ENCODE results near the gene ZNF57. TPM values are rescaled to one million over a fixed set of nuclear protein-coding genes. Genes with fewer than 3 reads are reported as not detected.

Gene ZNF57
- total RNA-seq: 10 to 100 TPM in 3 of 4 donors, 1 to 10 TPM in 1; 1.2 to 22.1 (median 14.1) TPM

DNA sequence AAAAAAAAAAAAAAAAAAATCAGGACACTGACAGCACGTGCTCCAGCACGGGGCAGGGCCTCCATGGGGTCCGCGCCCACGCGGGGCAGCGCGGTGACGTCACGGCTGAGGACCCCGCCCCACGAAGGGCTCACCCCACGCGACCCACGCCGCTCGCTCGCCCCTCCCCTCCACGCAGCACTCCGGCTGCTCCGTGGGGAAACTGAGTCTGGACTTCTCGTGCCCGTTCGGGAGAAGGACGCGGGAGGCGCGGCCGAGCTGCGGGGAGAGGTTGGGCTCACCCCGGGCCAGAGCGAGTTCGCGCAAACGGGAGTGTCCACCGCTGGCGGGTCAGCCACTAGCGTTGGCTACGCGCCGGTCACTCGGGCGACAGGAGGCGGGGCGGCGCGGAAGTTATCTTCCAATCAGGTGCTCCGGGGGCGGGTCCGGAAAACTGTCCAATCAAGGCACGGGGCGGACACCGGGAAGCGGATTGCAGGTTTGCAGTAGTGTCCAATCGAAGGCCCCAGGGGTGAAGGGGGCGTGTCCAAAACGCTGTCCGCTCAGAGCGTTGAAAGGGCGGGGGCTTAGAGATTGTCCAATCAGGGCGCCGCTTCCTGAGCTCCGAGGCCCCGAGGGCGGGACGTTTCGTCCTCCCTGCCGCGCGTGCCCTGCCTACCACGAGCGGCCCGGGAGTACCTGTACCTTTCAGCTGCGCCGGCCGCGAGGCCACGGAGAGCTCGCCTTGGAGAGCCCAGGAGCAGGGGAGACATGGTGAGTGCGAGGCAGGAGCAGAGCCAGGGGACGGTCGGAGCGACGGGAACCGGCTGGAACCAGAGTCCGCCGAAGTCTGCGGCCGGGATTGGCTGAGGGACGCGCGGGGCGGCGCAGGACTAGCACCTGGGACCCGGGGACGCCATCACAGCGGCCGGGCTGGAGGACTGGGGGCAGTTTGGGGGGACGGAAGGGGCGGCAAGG lies at the start of gene ZNF57:
TSS of gene ZNF57 (plus strand) at position 633 of the 957 bp plus-strand sequence. CDS start at position 751, 118 bp downstream.
- peak within 1 kb of the TSS; percentile 85 to 94 (median 90) for H3K27ac ChIP-seq
- peaks cover 5 to 6% of the 10 kb centered on the region in 2 donors for H3K9me3 ChIP-seq
- TF ChIP-seq POLR2A (IDR thresholded peaks at IDR 0.05) (peak; percentile 94), CTCF (IDR thresholded peaks at IDR 0.05) (no peak), POLR2AphosphoS5 (IDR thresholded peaks at IDR 0.05) (peak; percentile 81 to 96 (median 95)), EP300 (IDR thresholded peaks at IDR 0.05; ENCODE audit: low read depth) (no peak)
- no peaks in the 10 kb centered on the region for H3K36me3 ChIP-seq
- WGBS, 2 donors (ENCODE audit: low coverage in 1 of 2): 0% methylated on average over 87 of the region's 100 CpGs; no CpG with 5 or more reads in 1 of the 2 donors
- intact Hi-C loops (cut with DNase I; ENCODE audit: low total_unique reads) (no loop called here), in situ Hi-C loops (cut with MboI; ENCODE audit: low pct_ligation_motif_present in 1 of 4, low pct_unique_long_range_greater_than_20kb in 1 of 4, low sequenced_read_pairs in 3 of 4) (no loop called here)
- DNase-seq: peak; percentile 100
- H3K4me1 ChIP-seq: peaks cover 7 to 30% (median 12%) of the 10 kb centered on the region in 4 donors
- H3K27me3 ChIP-seq: no peaks in the 10 kb centered on the region
- H3K4me3 ChIP-seq: peak within 1 kb of the TSS; percentile 55 to 96 (median 73)

- intact Hi-C loops (cut with DNase I; ENCODE audit: low total_unique reads): no loop called here
- 95 to 96% methylated on average over 8 to 10 of the region's 10 CpGs for WGBS, 2 donors (ENCODE audit: low coverage in 1 of 2)
- peaks cover 0 to 59% (median 22%) of the 10 kb centered on the region in 4 donors for H3K36me3 ChIP-seq
- H3K4me3 ChIP-seq: no peak overlapping the region
- peaks cover 70 to 71% of the 10 kb centered on the region in 2 donors for H3K9me3 ChIP-seq
- no peak overlapping the region for H3K27ac ChIP-seq
- DNase-seq: no peak
- no peaks in the 10 kb centered on the region for H3K4me1 ChIP-seq
- in situ Hi-C loops (cut with MboI; ENCODE audit: low pct_ligation_motif_present in 1 of 4, low pct_unique_long_range_greater_than_20kb in 1 of 4, low sequenced_read_pairs in 3 of 4): no loop called here
- no peaks in the 10 kb centered on the region for H3K27me3 ChIP-seq
- no peak for TF ChIP-seq CTCF (IDR thresholded peaks at IDR 0.05)
- TF ChIP-seq EP300 (IDR thresholded peaks at IDR 0.05; ENCODE audit: low read depth): no peak
- TF ChIP-seq POLR2A (IDR thresholded peaks at IDR 0.05): no peak
- no peak for TF ChIP-seq POLR2AphosphoS5 (IDR thresholded peaks at IDR 0.05)
Observed at GRCh38 chr19:2852598-2852997, 48.1 kb upstream of the ZNF57 start.

GRCh38 chr19:2853015-2853606 lies 47.6 kb upstream of the ZNF57 start:
- no peaks in the 10 kb centered on the region for H3K4me1 ChIP-seq
- WGBS, 2 donors (ENCODE audit: low coverage in 1 of 2): 95 to 96% methylated on average over 11 of the region's 11 CpGs
- TF ChIP-seq POLR2AphosphoS5 (IDR thresholded peaks at IDR 0.05) (no peak), POLR2A (IDR thresholded peaks at IDR 0.05) (no peak), EP300 (IDR thresholded peaks at IDR 0.05; ENCODE audit: low read depth) (no peak), CTCF (IDR thresholded peaks at IDR 0.05) (no peak)
- intact Hi-C loops (cut with DNase I; ENCODE audit: low total_unique reads): no loop called here
- in situ Hi-C loops (cut with MboI; ENCODE audit: low pct_ligation_motif_present in 1 of 4, low pct_unique_long_range_greater_than_20kb in 1 of 4, low sequenced_read_pairs in 3 of 4): no loop called here
- H3K9me3 ChIP-seq: peaks cover 70 to 76% of the 10 kb centered on the region in 2 donors
- H3K27me3 ChIP-seq: no peaks in the 10 kb centered on the region
- DNase-seq: no peak
- H3K36me3 ChIP-seq: peaks cover 0 to 59% (median 22%) of the 10 kb centered on the region in 4 donors
- no peak overlapping the region for H3K27ac ChIP-seq
- H3K4me3 ChIP-seq: no peak overlapping the region

- no peak overlapping the region for H3K4me3 ChIP-seq
- no peak for DNase-seq
- H3K9me3 ChIP-seq: peaks cover 62 to 84% of the 10 kb centered on the region in 2 donors
- intact Hi-C loops (cut with DNase I; ENCODE audit: low total_unique reads): no loop called here
- in situ Hi-C loops (cut with MboI; ENCODE audit: low pct_ligation_motif_present in 1 of 4, low pct_unique_long_range_greater_than_20kb in 1 of 4, low sequenced_read_pairs in 3 of 4): no loop called here
- no peak overlapping the region for H3K27ac ChIP-seq
- no peaks in the 10 kb centered on the region for H3K27me3 ChIP-seq
- no peaks in the 10 kb centered on the region for H3K4me1 ChIP-seq
- 92 to 97% methylated on average over 3 of the region's 3 CpGs for WGBS, 2 donors (ENCODE audit: low coverage in 1 of 2)
- H3K36me3 ChIP-seq: peaks cover 0 to 59% (median 22%) of the 10 kb centered on the region in 4 donors
- TF ChIP-seq EP300 (IDR thresholded peaks at IDR 0.05; ENCODE audit: low read depth) (no peak), POLR2AphosphoS5 (IDR thresholded peaks at IDR 0.05) (no peak), CTCF (IDR thresholded peaks at IDR 0.05) (no peak)
Observed at GRCh38 chr19:2854849-2855248, 45.9 kb upstream of the ZNF57 start.
